Panc1 (cell line): ENCODE results near the gene CCL15. TPM values are rescaled to one million over a fixed set of nuclear protein-coding genes. Genes with fewer than 3 reads are reported as not detected.

Experiments used
- ATAC-seq: fragments of 200-7000 bp; cut with Tn5 transposase; 2 replicates; pipeline ENCODE4 v1.9.1; 2020; ENCODE audit warnings: mild to moderate bottlenecking, moderate library complexity
- BruUV-seq: library from RNA; stranded (reverse); fragments of 400-500 nt; replicated peaks from 2 replicates; lab custom pipeline; 2021; lab: Mats Ljungman, UMichigan
- CTCF ChIA-PET: fragments of 300-600 bp; sonication (Branson Sonifier 250); formaldehyde crosslinking; loops from one replicate; lab custom pipeline; 2022; ENCODE audit warnings: antibody characterized with exemption; lab: Charles Lee
- POLR2A ChIA-PET: fragments of 300-600 bp; sonication (Branson Sonifier 250); formaldehyde crosslinking; loops from one replicate; lab custom pipeline; 2022; ENCODE audit warnings: antibody characterized with exemption; lab: Charles Lee
- DNase-seq: peaks from one replicate; pipeline ENCODE4 v3.0.0-alpha.2; 2010; ENCODE audit warnings: low read depth, low spot score
- H3K27ac ChIP-seq: 2 replicates; pipeline ENCODE4 v1.5.1; 2011; ENCODE audit warnings: mild to moderate bottlenecking, low read length, inconsistent platforms
- H3K27me3 ChIP-seq: fragments of 200-500 bp; sonication (Bioruptor generic); 2 replicates; pipeline ENCODE4 v1.6.0; 2014; ENCODE audit warnings: low read length, inconsistent platforms; ENCODE audit not compliant: control insufficient read depth, insufficient read depth
- H3K36me3 ChIP-seq: fragments of 200-500 bp; sonication (Bioruptor generic); 2 replicates; pipeline ENCODE4 v1.5.1; 2014; ENCODE audit warnings: inconsistent platforms, mild to moderate bottlenecking, low read length, moderate library complexity; ENCODE audit not compliant: control insufficient read depth, insufficient read depth
- H3K4me1 ChIP-seq: 2 replicates; pipeline ENCODE4 v1.5.1; 2011; ENCODE audit warnings: inconsistent platforms, mild to moderate bottlenecking, low read length, moderate library complexity; ENCODE audit not compliant: control insufficient read depth, insufficient read depth
- H3K4me3 ChIP-seq, 2 experiments: 2 replicates each; pipeline ENCODE4 v1.5.1; 2011 to 2012; ENCODE audit warnings: low read depth in 2 of 2, low read length in 2 of 2, mild to moderate bottlenecking in 2 of 2, inconsistent platforms in 1 of 2, moderate library complexity in 1 of 2
- H3K9me3 ChIP-seq: fragments of 200-500 bp; sonication (Bioruptor generic); 2 replicates; pipeline ENCODE4 v1.5.1; 2014; ENCODE audit warnings: low read depth, mild to moderate bottlenecking, inconsistent platforms, low read length, moderate library complexity; ENCODE audit not compliant: control insufficient read depth, insufficient read depth
- CTCF ChIP-seq: fragments of 450-650 bp; IDR thresholded peaks from 2 replicates; pipeline ENCODE4 v1.5.1; 2017; ENCODE audit warnings: mild to moderate bottlenecking
- POLR2AphosphoS5 ChIP-seq: IDR thresholded peaks from 2 replicates; pipeline ENCODE4 v1.6.1; 2012; ENCODE audit warnings: mild to moderate bottlenecking, low read depth, low read length, moderate library complexity
- REST ChIP-seq, 2 experiments: IDR thresholded peaks; 2 replicates each; pipeline ENCODE4 v1.6.1; 2011 to 2012; ENCODE audit warnings: low read depth in 2 of 2, control low read depth in 1 of 2, low read length in 1 of 2, mild to moderate bottlenecking in 1 of 2, moderate library complexity in 1 of 2; ENCODE audit not compliant: insufficient read depth in 1 of 2
- SIN3A ChIP-seq: IDR thresholded peaks from 2 replicates; pipeline ENCODE4 v1.6.1; 2012; ENCODE audit warnings: low read depth, mild to moderate bottlenecking, low read length, moderate library complexity, borderline replicate concordance; ENCODE audit not compliant: insufficient read depth
- TCF7L2 ChIP-seq: IDR thresholded peaks from 2 replicates; pipeline ENCODE4 v1.6.1; 2011; ENCODE audit warnings: mild to moderate bottlenecking, low read depth, low read length, inconsistent platforms
- in situ Hi-C: cut with HindIII; loops from 2 replicates; pipeline ENCODE4 v1.10.0; 2016; ENCODE audit warnings: low sequenced_read_pairs, low pct_unique_long_range_greater_than_20kb
- intact Hi-C: fragments of 100-400 bp; cut with micrococcal nuclease; formaldehyde crosslinking; loops from one replicate; pipeline ENCODE4 v1.10.0; 2022; ENCODE audit not compliant: unreplicated experiment
- total RNA-seq: library from RNA; stranded (reverse); gene quantifications from one replicate; pipeline ENCODE4 v1.2.1, GENCODE V29; 2021; ENCODE audit not compliant: unreplicated experiment

CCL15 gene
- total RNA-seq, 1 experiment from 2014 or later: not detected

GRCh38 chr17:35981908-35982330 lies 19.4 kb downstream of the CCL15 start:
- H3K4me1 ChIP-seq: no peaks in the 10 kb centered on the region
- no peak for DNase-seq
- POLR2A ChIA-PET: interaction anchor here (0.7 kb wide), 1 partner anchor 35 kb away, joined by 6 read pairs; no protein-coding TSS in a partner anchor
- CTCF ChIA-PET: interaction anchor here (1.2 to 1.8 kb wide), 2 partner anchors 13 to 167 kb away, joined by 4 to 9 read pairs; no protein-coding TSS in a partner anchor
- no peak overlapping the region for H3K4me3 ChIP-seq
- H3K27ac ChIP-seq: no peak overlapping the region
- no TSS peak for BruUV-seq
- no peaks in the 10 kb centered on the region for H3K36me3 ChIP-seq
- intact Hi-C loops: no loop called here
- no peaks in the 10 kb centered on the region for H3K9me3 ChIP-seq
- H3K27me3 ChIP-seq: no peaks in the 10 kb centered on the region; the same call in 1 of the 2 replicates
- TF ChIP-seq REST (IDR thresholded peaks at IDR 0.05; ENCODE audit: insufficient read depth in 1 of 2, low read depth in 2 of 2, low read length in 1 of 2) (no peak), POLR2AphosphoS5 (no peak)
- 0 out of 2 replicates have a peak, but pooled peaks have one; percentile 42 for ATAC-seq
- in situ Hi-C loops: no loop called here

- no TSS peak for BruUV-seq
- Histone ChIP-seq H3K27ac (no peak within 1 kb of the TSS), H3K27me3 (no peaks in the 10 kb centered on the region; the same call in 1 of the 2 replicates), H3K9me3 (no peaks in the 10 kb centered on the region), H3K36me3 (no peaks in the 10 kb centered on the region), H3K4me1 (no peaks in the 10 kb centered on the region), H3K4me3 (no peak within 1 kb of the TSS)
- no peak for DNase-seq
- ATAC-seq: no peak
- in situ Hi-C loops (no loop called here), intact Hi-C loops (no loop called here)
- ChIA-PET CTCF (interaction anchor here (1.8 kb wide), 1 partner anchor 168 kb away, joined by 9 read pairs; no protein-coding TSS in a partner anchor), POLR2A (interaction anchor here (0.7 kb wide), 1 partner anchor 35 kb away, joined by 6 read pairs; no protein-coding TSS in a partner anchor)
- TF ChIP-seq REST (IDR thresholded peaks at IDR 0.05; ENCODE audit: insufficient read depth in 1 of 2, low read depth in 2 of 2, low read length in 1 of 2) (no peak), SIN3A (no peak), CTCF (no peak), TCF7L2 (no peak), POLR2AphosphoS5 (no peak)
Observed at GRCh38 chr17:35981246-35981645, 20.1 kb downstream of the CCL15 start, which contains the start of gene CCL16. Gene CCL16, minus strand, starts transcription at chr17:35981497. Its CDS starts 77 bp downstream, at chr17:35981420.
